ENCODE data around the gene EIPR1.

EIPR1 gene

DNA sequence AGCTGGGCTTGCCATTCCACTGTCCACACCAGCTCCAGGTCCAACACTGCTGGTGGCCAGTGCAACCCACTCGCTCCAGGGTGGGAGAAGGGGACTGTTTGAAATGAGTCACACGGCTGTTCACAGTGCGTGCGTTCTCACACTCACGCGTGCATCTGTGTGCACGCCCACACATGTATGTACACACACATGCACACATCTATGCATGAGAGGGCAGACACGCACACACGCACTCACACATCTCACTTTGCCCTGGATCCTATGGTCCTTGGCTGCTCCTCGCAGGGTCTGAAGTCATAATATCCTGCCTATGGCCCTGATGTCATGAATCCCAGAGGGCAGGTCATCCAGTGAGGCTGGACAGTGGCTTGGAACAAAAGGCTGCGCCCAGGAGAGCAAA is 182.8 kb downstream of the EIPR1 start:
- DNase-seq (ENCODE audit: insufficient read length, low spot score) (no peak), FAIRE-seq (no peak)
- TF ChIP-seq, protein P1, sequence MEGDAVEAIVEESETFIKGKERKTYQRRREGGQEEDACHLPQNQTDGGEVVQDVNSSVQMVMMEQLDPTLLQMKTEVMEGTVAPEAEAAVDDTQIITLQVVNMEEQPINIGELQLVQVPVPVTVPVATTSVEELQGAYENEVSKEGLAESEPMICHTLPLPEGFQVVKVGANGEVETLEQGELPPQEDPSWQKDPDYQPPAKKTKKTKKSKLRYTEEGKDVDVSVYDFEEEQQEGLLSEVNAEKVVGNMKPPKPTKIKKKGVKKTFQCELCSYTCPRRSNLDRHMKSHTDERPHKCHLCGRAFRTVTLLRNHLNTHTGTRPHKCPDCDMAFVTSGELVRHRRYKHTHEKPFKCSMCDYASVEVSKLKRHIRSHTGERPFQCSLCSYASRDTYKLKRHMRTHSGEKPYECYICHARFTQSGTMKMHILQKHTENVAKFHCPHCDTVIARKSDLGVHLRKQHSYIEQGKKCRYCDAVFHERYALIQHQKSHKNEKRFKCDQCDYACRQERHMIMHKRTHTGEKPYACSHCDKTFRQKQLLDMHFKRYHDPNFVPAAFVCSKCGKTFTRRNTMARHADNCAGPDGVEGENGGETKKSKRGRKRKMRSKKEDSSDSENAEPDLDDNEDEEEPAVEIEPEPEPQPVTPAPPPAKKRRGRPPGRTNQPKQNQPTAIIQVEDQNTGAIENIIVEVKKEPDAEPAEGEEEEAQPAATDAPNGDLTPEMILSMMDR (IDR thresholded peaks at IDR 0.05; ENCODE audit: insufficient read depth, missing control alignments): no peak

DNA sequence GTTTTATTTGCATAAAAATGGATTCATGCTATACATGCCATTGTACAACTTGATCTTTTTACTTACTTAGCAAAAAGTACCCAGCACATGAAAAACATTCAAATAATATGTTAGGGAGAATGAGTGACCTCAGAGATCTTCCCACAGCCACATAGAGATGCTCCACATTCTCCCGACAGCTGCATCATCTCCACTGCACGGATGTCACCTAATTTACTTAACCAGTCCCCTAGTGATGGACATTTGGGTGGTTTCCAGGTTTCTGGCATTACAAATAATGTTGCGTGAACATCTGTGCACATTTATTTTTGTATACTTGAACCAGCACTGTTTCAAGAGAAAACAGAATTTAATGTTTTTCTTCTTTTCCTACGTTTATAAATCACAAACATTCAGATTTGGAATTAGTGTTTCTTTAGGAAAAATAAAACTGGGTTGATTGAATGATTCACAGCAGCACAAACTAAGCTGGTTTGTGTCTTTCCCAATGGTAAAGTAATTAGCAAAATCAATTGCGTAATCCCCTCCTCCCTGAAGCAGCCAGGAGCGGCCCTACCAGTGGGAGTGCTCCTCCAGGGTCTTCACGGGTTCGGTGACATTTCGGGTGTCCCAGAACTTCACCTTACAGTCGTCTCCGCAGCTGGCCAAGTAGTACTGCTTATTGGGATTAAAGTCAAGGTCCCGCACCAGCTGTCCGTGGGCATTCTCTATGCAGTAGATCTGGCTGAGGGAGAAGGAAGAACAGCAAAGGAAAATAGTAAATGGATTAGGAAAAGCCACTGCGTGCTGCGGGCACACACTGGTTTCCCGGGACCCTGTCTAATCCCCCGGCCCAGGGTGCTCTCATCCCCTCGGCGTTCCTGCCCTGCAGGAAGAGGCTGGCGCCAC is 183.9 kb downstream of the EIPR1 start:
- TF ChIP-seq, protein P1 (IDR thresholded peaks at IDR 0.05; ENCODE audit: insufficient read depth, missing control alignments): no peak
- DNase-seq (ENCODE audit: insufficient read length, low spot score) (no peak), FAIRE-seq (no peak)

DNA sequence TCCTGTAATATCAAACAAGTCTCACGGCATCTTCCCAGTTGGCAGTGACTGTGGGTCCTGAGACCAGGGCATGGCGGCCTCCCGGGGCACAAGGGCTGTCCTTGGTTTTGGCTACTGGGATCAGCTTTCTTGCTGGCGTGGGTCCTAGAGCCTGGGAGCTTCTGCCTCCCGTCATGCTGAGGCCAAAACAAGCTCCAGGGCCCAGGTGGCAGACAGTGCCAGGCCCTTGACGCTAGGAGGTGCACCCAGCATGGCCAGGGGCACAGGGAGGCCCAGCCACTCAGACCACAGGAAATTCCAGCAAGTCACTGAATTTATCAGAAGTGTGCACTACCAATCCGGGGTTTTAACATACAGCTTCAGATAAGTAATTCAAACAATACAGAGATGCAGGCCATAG is 184.7 kb downstream of the EIPR1 start:
- FAIRE-seq (no peak), DNase-seq (ENCODE audit: insufficient read length, low spot score) (no peak)
- TF ChIP-seq, protein P1 (IDR thresholded peaks at IDR 0.05; ENCODE audit: insufficient read depth, missing control alignments): no peak

DNA sequence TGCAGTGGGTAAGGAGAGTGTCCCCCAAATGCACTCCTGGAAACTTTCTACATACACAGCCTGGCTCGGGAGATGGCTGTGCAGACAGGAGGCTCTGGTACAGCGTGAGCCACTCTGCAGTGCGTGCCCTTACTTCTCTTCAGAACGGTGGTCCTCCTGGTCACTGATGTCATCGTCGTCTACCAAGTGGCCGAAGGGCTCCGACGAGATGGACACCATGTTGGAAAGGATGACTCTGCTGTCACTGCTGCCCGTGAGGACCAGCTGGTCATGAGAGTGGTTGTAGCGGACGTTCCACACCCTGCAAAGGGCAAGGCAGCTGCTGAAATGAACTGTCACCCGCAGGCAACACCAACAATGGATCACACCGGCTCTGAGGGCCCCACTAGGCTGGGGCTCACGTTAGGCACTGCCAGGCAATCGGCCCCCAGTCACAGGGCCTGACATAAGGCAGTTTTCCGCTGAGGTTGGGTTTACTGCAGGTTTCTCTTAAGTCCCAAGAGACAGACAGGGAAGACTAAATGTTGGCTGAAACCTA is 185.3 kb downstream of the EIPR1 start:
- TF ChIP-seq, protein P1 (IDR thresholded peaks at IDR 0.05; ENCODE audit: insufficient read depth, missing control alignments): no peak

DNA sequence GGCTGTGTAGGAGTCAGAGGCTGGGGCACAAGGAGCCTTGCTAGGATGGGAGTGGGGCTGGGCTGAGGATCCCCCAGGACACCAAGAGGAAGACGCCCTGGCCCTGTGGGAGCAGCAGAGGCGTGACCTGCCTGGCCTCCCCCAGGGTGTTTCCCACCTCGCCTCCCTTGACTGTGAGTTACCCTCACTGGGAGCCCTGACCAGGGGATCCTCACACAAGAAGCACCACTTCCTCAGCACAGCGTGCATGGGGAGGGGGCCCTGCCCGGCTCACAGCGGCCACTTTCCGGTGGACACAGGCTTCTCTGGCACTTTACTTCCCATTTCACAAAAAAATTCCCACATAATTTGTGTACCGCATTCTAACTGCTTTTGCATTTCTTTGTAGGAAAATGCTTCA is 187.7 kb downstream of the EIPR1 start:
- FAIRE-seq: no peak
- no peak for DNase-seq (ENCODE audit: insufficient read length, low spot score)

More for the DNA sequence above, 185.3 kb downstream of the EIPR1 start:
- DNase-seq (ENCODE audit: insufficient read length, low spot score) (no peak), FAIRE-seq (no peak)

DNA sequence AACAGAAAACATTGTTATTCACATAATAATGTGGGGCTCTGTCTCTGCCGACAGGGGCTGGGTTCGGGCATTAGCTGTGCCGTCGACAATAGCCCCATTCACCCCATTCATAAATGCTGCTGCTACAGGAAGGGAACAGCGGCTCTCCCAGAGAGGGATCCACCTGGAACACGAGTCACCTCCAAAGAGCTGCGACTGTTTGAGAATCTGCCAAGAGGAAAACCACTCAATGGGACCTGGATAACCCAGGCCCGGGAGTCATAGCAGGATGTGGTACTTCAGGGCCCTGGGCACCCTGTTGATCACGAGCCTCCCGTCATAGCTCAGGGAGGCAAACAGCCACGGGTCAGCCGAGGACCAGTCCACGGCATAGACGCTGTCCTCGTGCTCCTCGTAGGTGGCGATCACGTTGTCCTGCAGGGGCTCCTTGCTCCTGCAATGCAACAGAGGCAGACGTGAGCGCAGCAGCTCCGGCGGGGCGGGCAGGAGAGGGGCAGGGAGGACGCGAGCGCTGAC is 188.5 kb downstream of the EIPR1 start:
- TF ChIP-seq, protein P1 (IDR thresholded peaks at IDR 0.05; ENCODE audit: insufficient read depth, missing control alignments): no peak
- DNase-seq (ENCODE audit: insufficient read length, low spot score): no peak
- no peak for FAIRE-seq

More for the DNA sequence above, 187.7 kb downstream of the EIPR1 start:
- TF ChIP-seq, protein P1 (IDR thresholded peaks at IDR 0.05; ENCODE audit: insufficient read depth, missing control alignments): no peak

Data from D721Med (cell line).